ENCODE data around the gene MYO16. TPM values are rescaled to one million over a fixed set of nuclear protein-coding genes. Genes with fewer than 3 reads are reported as not detected.
A peak's percentile ranks its signal among the peaks of the same experiment; 100 is the strongest.

Gene MYO16
- total RNA-seq, 1 experiment from 2014 or later, result 0.15 TPM

- H3K79me2 ChIP-seq (ENCODE audit: low read length), result no peaks in the 10 kb centered on the region
- no peaks in the 10 kb centered on the region for H3K9me3 ChIP-seq (ENCODE audit: low read length)
- peak overlapping the region; percentile 81 for H3K27ac ChIP-seq (ENCODE audit: low read length)
- peak overlapping the region; percentile 52; the same call in 1 of the 2 replicates for H2AFZ ChIP-seq (ENCODE audit: low read length)
- peak overlapping the region; percentile 18; the same call in 1 of the 2 replicates for H3K4me3 ChIP-seq (ENCODE audit: low read length)
- no peaks in the 10 kb centered on the region for H3K9me2 ChIP-seq (replicated peaks; ENCODE audit: insufficient read depth, low read length)
- H3K27me3 ChIP-seq (ENCODE audit: low read length), result no peaks in the 10 kb centered on the region
- H3K4me1 ChIP-seq (ENCODE audit: low read length), result peaks cover 74% of the 10 kb centered on the region
- peak overlapping the region; percentile 7; the same call in 1 of the 2 replicates for H3K9ac ChIP-seq (ENCODE audit: low read length)
- no peak for DNase-seq
- no peaks in the 10 kb centered on the region for H3K36me3 ChIP-seq (ENCODE audit: insufficient read depth, low read length)
- no peaks in the 10 kb centered on the region for H4K20me1 ChIP-seq (ENCODE audit: insufficient read depth, low read depth, low read length)
- peak overlapping the region; percentile 54 for H3K4me2 ChIP-seq (ENCODE audit: low read depth, low read length, poor library complexity, severe bottlenecking)
Measured at GRCh38 chr13:109165417-109165904, 536.0 kb downstream of the MYO16 start.

DNA sequence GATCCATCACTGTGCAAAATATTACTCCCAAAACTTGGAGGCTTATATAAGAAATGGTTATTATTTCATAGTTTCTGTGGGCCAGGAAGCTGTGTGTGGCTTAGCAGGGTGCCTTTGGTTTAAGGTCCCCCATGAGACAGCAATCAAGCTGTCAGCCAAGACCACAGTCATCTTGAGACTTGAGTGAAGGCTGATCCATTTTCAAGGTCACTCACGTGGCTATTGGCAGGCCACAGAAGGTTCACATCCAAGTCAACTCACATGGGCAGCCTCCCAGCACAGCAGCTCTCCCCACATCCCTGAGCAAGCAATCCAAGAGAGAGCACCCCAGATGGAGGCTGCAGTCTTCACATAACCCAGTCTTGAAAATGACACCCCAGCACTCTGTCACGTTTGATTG lies 537.4 kb downstream of the MYO16 start:
- Histone ChIP-seq H3K36me3 (ENCODE audit: insufficient read depth, low read length) (no peaks in the 10 kb centered on the region), H3K9me2 (replicated peaks; ENCODE audit: insufficient read depth, low read length) (no peaks in the 10 kb centered on the region), H3K27ac (ENCODE audit: low read length) (peak overlapping the region; percentile 81), H4K20me1 (ENCODE audit: insufficient read depth, low read depth, low read length) (no peaks in the 10 kb centered on the region), H2AFZ (ENCODE audit: low read length) (peak overlapping the region; percentile 75; the same call in 1 of the 2 replicates), H3K4me2 (ENCODE audit: low read depth, low read length, poor library complexity, severe bottlenecking) (peak overlapping the region; percentile 54), H3K4me3 (ENCODE audit: low read length) (peak overlapping the region; percentile 33), H3K9ac (ENCODE audit: low read length) (peak overlapping the region; percentile 35), H3K79me2 (ENCODE audit: low read length) (no peaks in the 10 kb centered on the region), H3K9me3 (ENCODE audit: low read length) (no peaks in the 10 kb centered on the region), H3K27me3 (ENCODE audit: low read length) (no peaks in the 10 kb centered on the region), H3K4me1 (ENCODE audit: low read length) (peaks cover 60% of the 10 kb centered on the region)
- peak; percentile 47 for DNase-seq

DNA sequence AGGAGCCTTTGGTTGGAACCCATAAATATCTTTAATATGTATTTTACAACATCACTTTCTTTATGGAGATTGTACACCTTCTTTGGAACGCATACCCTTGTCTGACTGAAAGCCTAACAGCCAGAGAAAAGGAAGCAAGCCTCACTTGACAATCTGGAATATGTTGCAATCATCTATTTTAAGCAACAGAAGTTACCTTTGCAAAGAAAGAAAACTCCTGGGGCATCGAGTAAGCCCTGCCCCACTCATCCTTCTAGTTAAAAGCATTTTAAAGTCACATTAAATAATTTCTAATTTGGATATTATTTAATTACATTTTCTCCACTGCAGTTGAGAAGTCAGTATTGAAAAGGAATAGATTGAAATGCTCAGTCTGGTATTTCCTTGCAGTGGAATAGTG lies 542.7 kb downstream of the MYO16 start:
- H4K20me1 ChIP-seq (ENCODE audit: insufficient read depth, low read depth, low read length), result no peaks in the 10 kb centered on the region
- no peaks in the 10 kb centered on the region for H3K9me3 ChIP-seq (ENCODE audit: low read length)
- no peak for DNase-seq
- no peak overlapping the region for H2AFZ ChIP-seq (ENCODE audit: low read length)
- peaks cover 8% of the 10 kb centered on the region for H3K4me1 ChIP-seq (ENCODE audit: low read length)
- H3K27ac ChIP-seq (ENCODE audit: low read length), result no peak overlapping the region
- no peaks in the 10 kb centered on the region for H3K79me2 ChIP-seq (ENCODE audit: low read length)
- no peaks in the 10 kb centered on the region for H3K9me2 ChIP-seq (replicated peaks; ENCODE audit: insufficient read depth, low read length)
- H3K4me2 ChIP-seq (ENCODE audit: low read depth, low read length, poor library complexity, severe bottlenecking), result no peak overlapping the region
- no peaks in the 10 kb centered on the region for H3K27me3 ChIP-seq (ENCODE audit: low read length)
- no peak overlapping the region for H3K9ac ChIP-seq (ENCODE audit: low read length)
- no peak overlapping the region for H3K4me3 ChIP-seq (ENCODE audit: low read length)
- H3K36me3 ChIP-seq (ENCODE audit: insufficient read depth, low read length), result no peaks in the 10 kb centered on the region

DNA sequence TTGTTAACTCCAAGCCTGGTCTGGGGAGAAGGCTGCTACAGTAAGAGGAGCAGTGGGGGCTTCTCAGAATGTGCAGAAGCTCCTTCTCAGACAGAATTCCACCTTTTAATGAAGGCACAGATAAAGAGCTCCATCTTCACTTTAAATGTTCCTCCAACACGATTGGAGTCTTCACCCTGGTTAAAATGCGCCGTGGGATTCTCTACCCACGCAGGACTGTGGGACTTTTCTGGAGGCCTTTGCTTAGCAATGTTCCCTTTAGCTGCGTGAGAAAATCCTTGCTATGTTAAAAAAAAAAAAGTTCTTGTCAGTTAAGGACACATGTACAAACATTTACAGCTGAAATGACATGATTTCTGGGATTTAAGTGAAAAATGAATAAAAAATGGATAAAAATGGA lies 546.3 kb downstream of the MYO16 start:
- H3K79me2 ChIP-seq (ENCODE audit: low read length), result no peaks in the 10 kb centered on the region
- no peak overlapping the region for H3K9ac ChIP-seq (ENCODE audit: low read length)
- no peak overlapping the region for H3K4me2 ChIP-seq (ENCODE audit: low read depth, low read length, poor library complexity, severe bottlenecking)
- H3K36me3 ChIP-seq (ENCODE audit: insufficient read depth, low read length), result no peaks in the 10 kb centered on the region
- H3K27me3 ChIP-seq (ENCODE audit: low read length), result no peaks in the 10 kb centered on the region
- H4K20me1 ChIP-seq (ENCODE audit: insufficient read depth, low read depth, low read length), result no peaks in the 10 kb centered on the region
- H3K4me3 ChIP-seq (ENCODE audit: low read length), result no peak overlapping the region
- peaks cover 6% of the 10 kb centered on the region for H3K4me1 ChIP-seq (ENCODE audit: low read length)
- no peak for DNase-seq
- H3K9me2 ChIP-seq (replicated peaks; ENCODE audit: insufficient read depth, low read length), result no peaks in the 10 kb centered on the region
- H3K27ac ChIP-seq (ENCODE audit: low read length), result no peak overlapping the region
- H2AFZ ChIP-seq (ENCODE audit: low read length), result 0 out of 2 replicates have a peak overlapping the region, but pooled peaks have one; percentile 20
- no peaks in the 10 kb centered on the region for H3K9me3 ChIP-seq (ENCODE audit: low read length)

DNA sequence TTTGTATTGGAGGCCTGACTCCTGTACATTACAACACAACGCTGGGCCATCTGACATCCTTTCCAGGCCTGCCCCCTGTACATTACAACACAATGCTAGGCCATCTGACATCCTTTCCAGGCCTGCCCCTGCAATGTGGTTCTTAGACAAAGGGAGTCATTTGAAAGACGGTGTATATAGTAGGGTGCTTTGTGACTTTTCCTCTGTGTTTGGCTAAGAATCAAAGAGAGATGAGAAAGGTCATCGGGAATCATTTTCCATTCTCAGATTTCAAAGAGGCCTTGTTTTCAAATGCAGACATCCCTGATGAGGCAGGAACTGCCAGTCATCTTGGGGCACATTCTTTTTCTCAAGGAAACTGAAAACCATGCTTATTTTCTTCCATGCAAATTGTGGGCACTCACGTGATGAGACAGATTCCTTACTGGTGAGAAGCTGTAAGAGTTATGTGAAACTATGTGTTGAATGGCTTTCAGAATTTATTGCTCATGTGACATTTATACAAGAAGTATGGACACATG lies 551.6 kb downstream of the MYO16 start:
- Histone ChIP-seq H3K27ac (ENCODE audit: low read length) (no peak overlapping the region), H3K4me1 (ENCODE audit: low read length) (peaks cover 25% of the 10 kb centered on the region), H3K9ac (ENCODE audit: low read length) (no peak overlapping the region), H4K20me1 (ENCODE audit: insufficient read depth, low read depth, low read length) (no peaks in the 10 kb centered on the region), H3K27me3 (ENCODE audit: low read length) (no peaks in the 10 kb centered on the region), H3K9me3 (ENCODE audit: low read length) (no peaks in the 10 kb centered on the region), H3K79me2 (ENCODE audit: low read length) (no peaks in the 10 kb centered on the region), H3K9me2 (replicated peaks; ENCODE audit: insufficient read depth, low read length) (no peaks in the 10 kb centered on the region), H3K36me3 (ENCODE audit: insufficient read depth, low read length) (no peaks in the 10 kb centered on the region), H3K4me3 (ENCODE audit: low read length) (no peak overlapping the region), H3K4me2 (ENCODE audit: low read depth, low read length, poor library complexity, severe bottlenecking) (no peak overlapping the region), H2AFZ (ENCODE audit: low read length) (peak overlapping the region; percentile 49)
- no peak for DNase-seq

GRCh38 chr13:109182777-109183465 lies 553.5 kb downstream of the MYO16 start:
- no peaks in the 10 kb centered on the region for H4K20me1 ChIP-seq (ENCODE audit: insufficient read depth, low read depth, low read length)
- H3K9me2 ChIP-seq (replicated peaks; ENCODE audit: insufficient read depth, low read length), result no peaks in the 10 kb centered on the region
- peaks cover 25% of the 10 kb centered on the region for H3K4me1 ChIP-seq (ENCODE audit: low read length)
- DNase-seq, result no peak
- peak overlapping the region; percentile 5 for H3K4me2 ChIP-seq (ENCODE audit: low read depth, low read length, poor library complexity, severe bottlenecking)
- H3K79me2 ChIP-seq (ENCODE audit: low read length), result no peaks in the 10 kb centered on the region
- H3K4me3 ChIP-seq (ENCODE audit: low read length), result no peak overlapping the region
- no peak overlapping the region for H2AFZ ChIP-seq (ENCODE audit: low read length)
- H3K9ac ChIP-seq (ENCODE audit: low read length), result no peak overlapping the region
- no peaks in the 10 kb centered on the region for H3K27me3 ChIP-seq (ENCODE audit: low read length)
- H3K27ac ChIP-seq (ENCODE audit: low read length), result no peak overlapping the region
- H3K36me3 ChIP-seq (ENCODE audit: insufficient read depth, low read length), result no peaks in the 10 kb centered on the region
- no peaks in the 10 kb centered on the region for H3K9me3 ChIP-seq (ENCODE audit: low read length)

- H3K9me3 ChIP-seq (ENCODE audit: low read length), result no peaks in the 10 kb centered on the region
- no peaks in the 10 kb centered on the region for H3K79me2 ChIP-seq (ENCODE audit: low read length)
- no peaks in the 10 kb centered on the region for H3K9me2 ChIP-seq (replicated peaks; ENCODE audit: insufficient read depth, low read length)
- no peaks in the 10 kb centered on the region for H3K36me3 ChIP-seq (ENCODE audit: insufficient read depth, low read length)
- no peak overlapping the region for H2AFZ ChIP-seq (ENCODE audit: low read length)
- no peaks in the 10 kb centered on the region for H3K27me3 ChIP-seq (ENCODE audit: low read length)
- H3K27ac ChIP-seq (ENCODE audit: low read length), result no peak overlapping the region
- H4K20me1 ChIP-seq (ENCODE audit: insufficient read depth, low read depth, low read length), result no peaks in the 10 kb centered on the region
- H3K4me2 ChIP-seq (ENCODE audit: low read depth, low read length, poor library complexity, severe bottlenecking), result no peak overlapping the region
- no peak overlapping the region for H3K4me3 ChIP-seq (ENCODE audit: low read length)
- DNase-seq, result no peak
- H3K9ac ChIP-seq (ENCODE audit: low read length), result no peak overlapping the region
- peaks cover 12% of the 10 kb centered on the region for H3K4me1 ChIP-seq (ENCODE audit: low read length)
Measured at GRCh38 chr13:109191413-109191812, 562.0 kb downstream of the MYO16 start.

DNA sequence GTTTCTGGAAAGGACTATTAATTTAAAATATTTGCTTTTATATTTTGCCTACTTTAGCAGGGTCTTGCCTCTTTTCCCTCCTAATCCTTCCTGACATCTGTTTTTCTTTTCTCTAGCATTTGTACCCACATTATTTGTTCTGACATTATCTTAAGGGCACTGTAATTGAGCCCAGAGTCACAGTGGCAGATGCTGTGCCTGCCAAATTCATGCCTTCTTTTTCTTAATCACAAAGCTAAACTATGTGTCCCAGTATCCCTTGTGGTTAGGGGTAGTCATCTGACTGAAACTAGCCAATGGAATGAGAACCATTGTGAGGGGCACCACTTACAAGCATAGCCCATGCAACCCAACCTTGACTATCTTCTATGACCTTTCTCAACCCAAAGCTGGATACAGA lies 562.9 kb downstream of the MYO16 start:
- H3K27me3 ChIP-seq (ENCODE audit: low read length), result no peaks in the 10 kb centered on the region
- H3K9ac ChIP-seq (ENCODE audit: low read length), result no peak overlapping the region
- H4K20me1 ChIP-seq (ENCODE audit: insufficient read depth, low read depth, low read length), result no peaks in the 10 kb centered on the region
- H3K27ac ChIP-seq (ENCODE audit: low read length), result no peak overlapping the region
- peaks cover 12% of the 10 kb centered on the region for H3K4me1 ChIP-seq (ENCODE audit: low read length)
- no peak overlapping the region for H3K4me2 ChIP-seq (ENCODE audit: low read depth, low read length, poor library complexity, severe bottlenecking)
- H3K4me3 ChIP-seq (ENCODE audit: low read length), result no peak overlapping the region
- H3K79me2 ChIP-seq (ENCODE audit: low read length), result no peaks in the 10 kb centered on the region
- no peak for DNase-seq
- no peaks in the 10 kb centered on the region for H3K9me2 ChIP-seq (replicated peaks; ENCODE audit: insufficient read depth, low read length)
- no peaks in the 10 kb centered on the region for H3K36me3 ChIP-seq (ENCODE audit: insufficient read depth, low read length)
- no peaks in the 10 kb centered on the region for H3K9me3 ChIP-seq (ENCODE audit: low read length)
- no peak overlapping the region for H2AFZ ChIP-seq (ENCODE audit: low read length)

Measured in Karpas-422 (cell line).